ENCODE data around the gene RAD9A. TPM values are rescaled to one million over a fixed set of nuclear protein-coding genes. Genes with fewer than 3 reads are reported as not detected.
A peak's percentile ranks its signal among the peaks of the same experiment; 100 is the strongest.

RAD9A gene
- polyA plus RNA-seq, 1 of the 3 experiments (the other 2 are of a cell fraction): 22.3 TPM

GRCh38 chr11:67353317-67354074 is 38.3 kb upstream of the RAD9A start, which contains the start of gene POLD4 (continued):
- TF ChIP-seq, protein P1, sequence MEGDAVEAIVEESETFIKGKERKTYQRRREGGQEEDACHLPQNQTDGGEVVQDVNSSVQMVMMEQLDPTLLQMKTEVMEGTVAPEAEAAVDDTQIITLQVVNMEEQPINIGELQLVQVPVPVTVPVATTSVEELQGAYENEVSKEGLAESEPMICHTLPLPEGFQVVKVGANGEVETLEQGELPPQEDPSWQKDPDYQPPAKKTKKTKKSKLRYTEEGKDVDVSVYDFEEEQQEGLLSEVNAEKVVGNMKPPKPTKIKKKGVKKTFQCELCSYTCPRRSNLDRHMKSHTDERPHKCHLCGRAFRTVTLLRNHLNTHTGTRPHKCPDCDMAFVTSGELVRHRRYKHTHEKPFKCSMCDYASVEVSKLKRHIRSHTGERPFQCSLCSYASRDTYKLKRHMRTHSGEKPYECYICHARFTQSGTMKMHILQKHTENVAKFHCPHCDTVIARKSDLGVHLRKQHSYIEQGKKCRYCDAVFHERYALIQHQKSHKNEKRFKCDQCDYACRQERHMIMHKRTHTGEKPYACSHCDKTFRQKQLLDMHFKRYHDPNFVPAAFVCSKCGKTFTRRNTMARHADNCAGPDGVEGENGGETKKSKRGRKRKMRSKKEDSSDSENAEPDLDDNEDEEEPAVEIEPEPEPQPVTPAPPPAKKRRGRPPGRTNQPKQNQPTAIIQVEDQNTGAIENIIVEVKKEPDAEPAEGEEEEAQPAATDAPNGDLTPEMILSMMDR (IDR thresholded peaks at IDR 0.05): no peak
- no peak for TF ChIP-seq TCF12 (IDR thresholded peaks at IDR 0.05)

GRCh38 chr11:67354075-67355022 is 37.4 kb upstream of the RAD9A start:
- 52% methylated on average over 8 of the region's 8 CpGs for WGBS (ENCODE audit: low lambda C conversion rate)
- DNase-seq: no peak
- Histone ChIP-seq H3K4me1 (ENCODE audit: control insufficient read depth in 1 of 2, insufficient read depth in 2 of 2, low read depth in 1 of 2, low read length in 1 of 2) (peaks cover 37 to 51% of the 10 kb centered on the region in 2 experiments; a peak in 3 of 4 replicates), H3K27ac (ENCODE audit: low read depth in 2 of 2, low read length in 1 of 2) (peak overlapping the region; percentile 91 to 99), H3K4me2 (peak overlapping the region; percentile 85), H4K20me1 (ENCODE audit: insufficient read depth) (peaks cover 3% of the 10 kb centered on the region; the same call in 1 of the 2 replicates), H3K27me3 (ENCODE audit: insufficient read depth) (no peaks in the 10 kb centered on the region), H2AFZ (ENCODE audit: low read depth) (peak overlapping the region; percentile 62; the same call in 1 of the 2 replicates), H3F3A (replicated peaks; ENCODE audit: insufficient read depth) (peaks cover 40% of the 10 kb centered on the region), H3K36me3 (replicated peaks in 1 of 2; ENCODE audit: control insufficient read depth in 1 of 2, insufficient read depth in 2 of 2, low read length in 1 of 2) (no peaks in the 10 kb centered on the region), H3K4me3 (ENCODE audit: low read depth in 2 of 2, low read length in 1 of 2) (peak overlapping the region; percentile 66 to 76), H3K9me3 (no peaks in the 10 kb centered on the region), H3K9me2 (no peaks in the 10 kb centered on the region), H3K9ac (peak overlapping the region; percentile 91), H3K79me2 (ENCODE audit: insufficient read depth) (peaks cover 21% of the 10 kb centered on the region)
- POLR2A ChIA-PET: interaction anchor here (0.6 to 3.2 kb wide), 6 partner anchors 16 to 56 kb away, joined by 3 to 9 read pairs (median 6); partner anchors contain the start of gene RAD9A
- CTCF ChIA-PET: interaction anchor here (0.9 to 20.0 kb wide), 6 partner anchors 9 to 87 kb away, joined by 3 to 955 read pairs (median 8); partner anchors contain the start of genes ANKRD13D and CLCF1
- TF ChIP-seq IRF3 (IDR thresholded peaks at IDR 0.05; ENCODE audit: low read depth, low read length): no peak
- peak; percentile 35; the same call in 1 of the 2 replicates for TF ChIP-seq JUND (IDR thresholded peaks at IDR 0.05)
- TF ChIP-seq RXRA (IDR thresholded peaks at IDR 0.05; ENCODE audit: borderline replicate concordance, low read depth): peak; percentile 82; the same call in 1 of the 2 replicates
- no peak for TF ChIP-seq TAF1 (IDR thresholded peaks at IDR 0.05; ENCODE audit: borderline replicate concordance, low read depth, low read length)
- TF ChIP-seq GATA2 (CRISPR knock-in tag; IDR thresholded peaks at IDR 0.05): no peak
- no peak for TF ChIP-seq RFX5 (IDR thresholded peaks at IDR 0.05; ENCODE audit: low read length)
- no peak for TF ChIP-seq NFIC (IDR thresholded peaks at IDR 0.05; ENCODE audit: borderline replicate concordance)
- no peak for TF ChIP-seq MEF2A (IDR thresholded peaks at IDR 0.05; ENCODE audit: borderline replicate concordance, low read depth)
- TF ChIP-seq, protein P1 (IDR thresholded peaks at IDR 0.05): peak; percentile 21
- TF ChIP-seq, protein P2, sequence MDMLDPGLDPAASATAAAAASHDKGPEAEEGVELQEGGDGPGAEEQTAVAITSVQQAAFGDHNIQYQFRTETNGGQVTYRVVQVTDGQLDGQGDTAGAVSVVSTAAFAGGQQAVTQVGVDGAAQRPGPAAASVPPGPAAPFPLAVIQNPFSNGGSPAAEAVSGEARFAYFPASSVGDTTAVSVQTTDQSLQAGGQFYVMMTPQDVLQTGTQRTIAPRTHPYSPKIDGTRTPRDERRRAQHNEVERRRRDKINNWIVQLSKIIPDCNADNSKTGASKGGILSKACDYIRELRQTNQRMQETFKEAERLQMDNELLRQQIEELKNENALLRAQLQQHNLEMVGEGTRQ (IDR thresholded peaks at IDR 0.05; ENCODE audit: borderline replicate concordance, low read depth, low read length): no peak
- TF ChIP-seq, protein P3, sequence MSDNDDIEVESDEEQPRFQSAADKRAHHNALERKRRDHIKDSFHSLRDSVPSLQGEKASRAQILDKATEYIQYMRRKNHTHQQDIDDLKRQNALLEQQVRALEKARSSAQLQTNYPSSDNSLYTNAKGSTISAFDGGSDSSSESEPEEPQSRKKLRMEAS (IDR thresholded peaks at IDR 0.05; ENCODE audit: low read depth): no peak
- no peak for TF ChIP-seq EZH2phosphoT487 (IDR thresholded peaks at IDR 0.05; ENCODE audit: borderline replicate concordance, low read depth)
- peak; percentile 48 for TF ChIP-seq GABPA (IDR thresholded peaks at IDR 0.05; ENCODE audit: low read depth)
- no peak for TF ChIP-seq MXI1 (IDR thresholded peaks at IDR 0.05; ENCODE audit: low read depth, low read length)
- TF ChIP-seq ELF1 (IDR thresholded peaks at IDR 0.05): 0 out of 2 replicates have a peak, but pooled peaks have one; percentile 37
- TF ChIP-seq PBX3 (IDR thresholded peaks at IDR 0.05): peak; percentile 18; the same call in 1 of the 2 replicates
- TF ChIP-seq TCF12 (IDR thresholded peaks at IDR 0.05): no peak
